Activated T-helper 1 cell treated with anti-CD3 and anti-CD28 coated beads, Interleukin-12 subunit alpha, Interleukin-12 subunit beta, Interleukin-2, Interleukin-4 antibody, amounts not matched to agents 30 ng/mL and 10 ng/mL and 1 ng/mL, durations not matched to agents 14 hours and 24 hours and 36 hours (primary cell): ENCODE measurements around the gene ASAP3. TPM values are rescaled to one million over a fixed set of nuclear protein-coding genes. Genes with fewer than 3 reads are reported as not detected.
"Not testable (repeated sequence)": the region's sequence is repeated elsewhere in the genome, so short reads cannot be mapped to it uniquely, and the experiment has no call there.

Source experiments
- DNase-seq: peaks from one replicate; pipeline ENCODE4 v3.0.0; 2021; ENCODE audit warnings: low spot score
- H3K27ac Mint-ChIP-seq: one replicate; pipeline ENCODE4 v1.8.0; 2021; ENCODE audit warnings: mild to moderate bottlenecking, mixed read lengths
- H3K27me3 Mint-ChIP-seq: one replicate; pipeline ENCODE4 v1.8.0; 2022; ENCODE audit warnings: mild to moderate bottlenecking, moderate library complexity, mixed read lengths; ENCODE audit not compliant: insufficient read depth
- H3K36me3 Mint-ChIP-seq: one replicate; pipeline ENCODE4 v1.8.0; 2021; ENCODE audit warnings: low read depth, mixed read lengths
- H3K4me1 Mint-ChIP-seq: one replicate; pipeline ENCODE4 v1.8.0; 2021; ENCODE audit warnings: low read depth, mixed read lengths
- H3K4me3 Mint-ChIP-seq: one replicate; pipeline ENCODE4 v1.8.0; 2021; ENCODE audit warnings: mild to moderate bottlenecking, moderate library complexity, mixed read lengths
- H3K9me3 Mint-ChIP-seq: one replicate; pipeline ENCODE4 v1.8.0; 2021; ENCODE audit warnings: mixed read lengths
- intact Hi-C: fragments of 100-400 bp; cut with micrococcal nuclease; formaldehyde crosslinking; loops from one replicate; pipeline ENCODE4 v1.15.1; 2024
- total RNA-seq: library from RNA; stranded (reverse); gene quantifications from 2 replicates; pipeline ENCODE4 v1.2.3, GENCODE V29; 2022

Gene ASAP3
- total RNA-seq, 1 donor from 2014 or later = not detected

- Mint-ChIP-seq H3K27ac (no peak overlapping the region), H3K36me3 (no peaks in the 10 kb centered on the region), H3K27me3 (no peaks in the 10 kb centered on the region), H3K4me3 (no peak overlapping the region), H3K9me3 (no peaks in the 10 kb centered on the region), H3K4me1 (no peaks in the 10 kb centered on the region)
- no peak for DNase-seq
- intact Hi-C loops = no loop called here
Measured at GRCh38 chr1:23385119-23385621, 98.8 kb downstream of the ASAP3 start.

- no peaks in the 10 kb centered on the region for H3K9me3 Mint-ChIP-seq
- H3K27me3 Mint-ChIP-seq = no peaks in the 10 kb centered on the region
- no peak overlapping the region for H3K27ac Mint-ChIP-seq
- no peaks in the 10 kb centered on the region for H3K36me3 Mint-ChIP-seq
- intact Hi-C loops = no loop called here
- H3K4me1 Mint-ChIP-seq = no peaks in the 10 kb centered on the region
- no peak overlapping the region for H3K4me3 Mint-ChIP-seq
- DNase-seq = no peak
Measured at GRCh38 chr1:23384312-23385058, 99.5 kb downstream of the ASAP3 start.

- Mint-ChIP-seq H3K27ac (no peak overlapping the region), H3K36me3 (peaks cover 2% of the 10 kb centered on the region), H3K27me3 (no peaks in the 10 kb centered on the region), H3K9me3 (no peaks in the 10 kb centered on the region), H3K4me1 (no peaks in the 10 kb centered on the region), H3K4me3 (no peak overlapping the region)
- intact Hi-C loops = no loop called here
- DNase-seq = no peak
Measured at GRCh38 chr1:23383577-23384311, 100.2 kb downstream of the ASAP3 start.

GRCh38 chr1:23381233-23381885 lies 102.6 kb downstream of the ASAP3 start:
- H3K4me1 Mint-ChIP-seq = no peaks in the 10 kb centered on the region
- H3K4me3 Mint-ChIP-seq = no peak overlapping the region
- H3K27ac Mint-ChIP-seq = no peak overlapping the region
- no peaks in the 10 kb centered on the region for H3K27me3 Mint-ChIP-seq
- H3K9me3 Mint-ChIP-seq = no peaks in the 10 kb centered on the region
- peaks cover 2% of the 10 kb centered on the region for H3K36me3 Mint-ChIP-seq
- intact Hi-C loops = no loop called here
- no peak for DNase-seq

GRCh38 chr1:23380719-23381118 lies 103.3 kb downstream of the ASAP3 start:
- intact Hi-C loops = no loop called here
- no peak overlapping the region for H3K4me3 Mint-ChIP-seq
- H3K9me3 Mint-ChIP-seq = no peaks in the 10 kb centered on the region
- DNase-seq = no peak
- peaks cover 2% of the 10 kb centered on the region for H3K36me3 Mint-ChIP-seq
- no peaks in the 10 kb centered on the region for H3K4me1 Mint-ChIP-seq
- H3K27me3 Mint-ChIP-seq = no peaks in the 10 kb centered on the region
- H3K27ac Mint-ChIP-seq = no peak overlapping the region

GRCh38 chr1:23380236-23380635 lies 103.7 kb downstream of the ASAP3 start:
- DNase-seq, intact Hi-C loops, H3K4me1 Mint-ChIP-seq, H3K9me3 Mint-ChIP-seq, H3K27ac Mint-ChIP-seq, H3K27me3 Mint-ChIP-seq, H3K4me3 Mint-ChIP-seq, H3K36me3 Mint-ChIP-seq: not testable (repeated sequence)

Other genes starting within 250 kb of the ASAP3 start
- gene HNRNPR, start 139.9 kb downstream of the ASAP3 start, total RNA-seq = 241 and 247 TPM in 2 replicates
- gene ZNF436, start 114.3 kb downstream of the ASAP3 start, total RNA-seq = 4.6 TPM in 2 replicates
- gene TCEA3, start 59.4 kb downstream of the ASAP3 start, total RNA-seq = 2.0 and 2.6 TPM in 2 replicates
- gene E2F2, start 47.1 kb upstream of the ASAP3 start, total RNA-seq = 32.0 and 33.5 TPM in 2 replicates
- 20.8 and 22.9 TPM in 2 replicates for gene ID3, start 75.3 kb upstream of the ASAP3 start, total RNA-seq
- 1,058 and 1,119 TPM in 2 replicates for gene RPL11, start 207.6 kb upstream of the ASAP3 start, total RNA-seq